GM19468 (cell line): ENCODE results near the gene DTNBP1.
"Not testable (repeated sequence)": the region's sequence is repeated elsewhere in the genome, so short reads cannot be mapped to it uniquely, and the experiment has no call there.

Experiments
- ATAC-seq: cut with Tn5 transposase; IDR thresholded peaks from one replicate; pipeline ENCODE4 v1.9.1; 2021; ENCODE audit warnings: mild to moderate bottlenecking, moderate library complexity, moderate number of reproducible peaks; ENCODE audit not compliant: unreplicated experiment; ENCODE audit errors: extremely low read depth

DTNBP1 gene

DNA sequence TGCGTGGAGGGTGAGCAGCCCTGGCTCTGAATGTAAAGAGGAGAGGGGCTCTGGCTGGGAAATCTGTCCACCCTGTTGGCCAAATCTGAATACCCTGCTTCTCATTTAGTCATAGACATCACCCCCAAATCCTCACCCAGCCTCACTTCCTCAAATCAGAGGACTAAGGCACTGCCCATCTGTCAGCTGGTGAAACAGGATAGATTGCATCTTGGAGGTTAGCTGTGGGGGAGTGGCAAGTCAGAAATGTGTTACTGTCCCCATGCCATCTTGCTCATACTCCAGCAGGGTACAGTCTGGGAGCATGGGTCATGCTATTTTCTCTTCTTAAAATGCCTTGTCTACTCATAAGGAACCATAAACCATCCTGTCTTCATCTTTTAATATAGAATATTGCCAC is 9.5 kb upstream of the DTNBP1 start:
- ATAC-seq = no peak

GRCh38 chr6:15668918-15669317 is 6.1 kb upstream of the DTNBP1 start:
- no peak for ATAC-seq

DNA sequence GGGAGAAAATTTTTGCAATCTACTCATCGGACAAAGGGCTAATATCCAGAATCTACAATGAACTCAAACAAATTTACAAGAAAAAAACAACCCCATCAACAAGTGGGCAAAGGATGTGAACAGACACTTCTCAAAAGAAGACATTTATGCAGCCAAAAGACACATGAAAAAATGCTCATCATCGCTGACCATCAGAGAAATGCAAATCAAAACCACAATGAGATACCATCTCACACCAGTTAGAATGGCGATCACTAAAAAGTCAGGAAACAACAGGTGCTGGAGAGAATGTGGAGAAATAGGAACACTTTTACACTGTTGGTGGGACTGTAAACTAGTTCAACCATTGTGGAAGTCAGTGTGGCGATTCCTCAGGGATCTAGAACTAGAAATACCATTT is 4.1 kb upstream of the DTNBP1 start:
- ATAC-seq = not testable (repeated sequence)

- no peak for ATAC-seq
Measured at GRCh38 chr6:15665237-15665636, 2.4 kb upstream of the DTNBP1 start.

DNA sequence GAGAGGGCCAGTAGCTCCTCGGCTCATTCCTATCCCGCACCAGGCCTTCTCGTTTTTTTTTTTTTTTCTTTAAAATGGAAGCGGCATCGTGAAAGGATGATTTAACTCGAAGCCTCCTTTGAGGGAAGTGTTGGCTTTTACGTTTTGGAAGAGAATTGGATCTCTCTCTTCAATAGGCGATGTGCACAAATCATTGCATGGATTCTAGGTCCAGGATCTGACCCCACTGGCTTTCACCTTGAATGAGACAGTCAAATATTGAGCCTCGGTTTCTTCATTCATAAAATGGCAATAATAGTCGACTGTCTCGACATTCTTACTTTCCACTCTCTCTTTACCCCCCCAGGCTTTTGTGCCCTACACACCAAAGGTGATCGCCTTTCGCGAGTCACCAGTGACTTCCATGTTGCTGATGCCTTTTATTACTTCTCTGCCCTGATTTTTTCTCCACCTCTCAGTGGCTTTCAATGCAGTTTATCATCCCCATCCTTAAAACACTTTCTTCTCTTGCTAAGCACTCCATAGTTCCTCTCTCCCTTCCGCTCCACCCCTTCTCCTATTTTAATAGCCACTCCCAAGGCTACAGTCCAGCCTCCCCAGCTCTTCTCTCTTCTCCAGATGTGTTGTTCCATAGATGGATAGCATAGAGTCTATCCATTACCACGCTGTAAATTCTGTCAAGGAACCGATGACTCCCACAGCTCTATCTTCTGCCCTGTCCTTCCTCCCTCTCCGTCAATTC is 473 bp upstream of the DTNBP1 start:
- ATAC-seq = no peak

DNA sequence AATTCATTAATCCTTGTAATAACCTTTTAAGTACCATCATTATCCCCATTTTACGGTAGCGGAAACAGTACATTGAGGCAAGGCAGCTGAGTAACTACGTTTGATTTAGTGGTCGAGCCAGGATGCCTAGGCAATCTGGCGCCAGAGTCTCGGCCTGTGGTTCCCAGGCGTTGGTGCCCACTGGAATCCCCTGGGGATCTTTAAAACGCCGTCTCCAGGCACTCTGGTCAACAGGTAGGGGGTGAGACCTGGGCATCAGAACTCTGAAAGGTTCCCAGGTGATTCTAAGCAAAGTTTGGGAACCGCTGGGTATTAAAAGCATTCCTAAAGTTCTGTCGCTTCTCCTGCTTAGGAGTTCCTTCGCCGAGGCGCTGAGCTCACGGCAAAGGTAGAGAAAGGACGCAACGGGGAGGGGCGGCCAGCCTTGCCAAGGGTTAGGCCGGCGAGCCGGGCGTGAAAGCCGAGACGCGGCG is 939 bp downstream of the DTNBP1 start:
- ATAC-seq = no peak

DNA sequence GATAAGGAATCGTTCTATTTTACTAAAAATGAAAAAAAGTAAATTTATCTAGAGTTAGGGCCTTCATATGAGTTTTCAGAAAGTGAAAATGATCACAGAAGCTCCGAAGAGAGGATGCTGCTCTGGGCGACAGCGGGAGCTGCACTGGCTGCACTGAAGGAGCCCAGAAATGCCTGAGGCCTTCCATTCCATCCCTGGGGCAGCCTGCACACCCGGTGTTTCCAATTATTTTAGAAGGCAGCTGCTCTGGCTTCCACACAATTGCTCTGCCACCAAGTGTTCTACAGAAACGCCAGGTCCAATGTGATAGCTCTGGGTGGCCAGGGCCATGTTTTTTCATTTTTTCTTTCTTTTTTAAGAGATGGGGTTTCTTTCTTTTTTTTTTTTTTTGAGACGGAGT is 3.6 kb downstream of the DTNBP1 start:
- ATAC-seq = no peak

DNA sequence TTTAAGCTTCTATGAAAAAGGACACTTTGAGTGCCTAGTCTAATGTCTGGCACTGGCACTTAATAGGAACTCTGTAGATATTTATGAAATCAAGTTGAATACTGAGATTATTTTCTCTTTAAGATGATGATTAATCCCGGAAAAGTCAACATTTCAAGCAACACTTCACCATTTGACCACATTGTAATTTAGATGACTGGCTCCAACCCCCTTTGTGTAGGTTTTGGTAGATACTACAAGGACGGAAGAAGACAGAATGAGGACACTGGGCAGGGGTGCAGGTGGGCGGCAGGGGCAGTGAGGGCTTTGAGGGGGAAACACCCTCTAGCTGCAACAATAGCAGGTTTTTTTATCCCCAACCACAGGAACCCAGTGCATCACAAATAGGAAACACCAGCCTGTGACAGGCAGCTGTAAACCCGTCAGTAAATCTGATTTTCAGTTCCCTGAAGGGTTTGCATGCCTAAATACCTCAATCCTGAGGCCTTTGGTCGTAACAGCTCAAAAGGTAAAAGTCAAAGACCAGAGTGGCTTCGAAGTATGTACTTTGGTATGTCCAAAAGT is 4.6 kb downstream of the DTNBP1 start:
- ATAC-seq = no peak

DNA sequence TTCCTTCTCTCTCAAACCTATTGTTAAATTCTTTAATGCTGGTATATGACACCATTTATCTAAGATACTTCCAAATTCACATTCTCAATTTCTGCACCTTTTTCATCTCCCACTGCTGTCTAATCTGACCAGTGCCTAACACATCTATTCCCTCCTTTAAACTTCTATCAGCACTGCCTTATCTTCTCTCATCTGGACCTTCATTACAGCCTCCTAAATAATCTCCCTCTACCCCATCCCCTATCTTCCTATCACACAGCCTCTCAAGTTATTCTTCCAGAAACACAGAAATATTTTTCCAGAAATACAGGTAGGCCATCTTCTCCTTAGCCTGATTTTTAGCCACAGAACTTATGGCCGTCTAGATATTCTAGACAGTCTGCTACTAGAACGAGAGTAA is 5.5 kb downstream of the DTNBP1 start:
- no peak for ATAC-seq

DNA sequence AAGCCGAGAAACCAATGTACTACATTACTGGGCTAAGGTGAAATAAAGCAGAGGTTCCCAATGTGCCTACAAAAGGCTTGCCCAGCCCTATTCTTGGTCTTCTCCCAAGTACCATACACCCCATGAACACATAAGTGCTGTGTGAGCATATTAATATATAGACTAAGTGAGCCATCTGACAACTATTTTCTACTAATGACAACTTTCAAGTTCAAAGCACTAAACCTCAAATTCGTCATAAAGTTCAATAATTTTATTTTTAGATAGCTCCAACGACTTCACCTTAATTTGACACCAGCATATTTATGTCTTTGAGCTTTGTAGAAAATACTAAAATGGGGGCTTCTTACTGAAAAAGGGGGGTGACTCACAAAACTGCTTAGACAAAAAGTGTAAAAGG is 6.7 kb downstream of the DTNBP1 start:
- no peak for ATAC-seq

- ATAC-seq = no peak
Measured at GRCh38 chr6:15654250-15654649, 8.6 kb downstream of the DTNBP1 start.

- peak; percentile 40 for ATAC-seq
Measured at GRCh38 chr6:15653581-15653980, 9.2 kb downstream of the DTNBP1 start.

- ATAC-seq = not testable (repeated sequence)
Measured at GRCh38 chr6:15650004-15650559, 12.7 kb downstream of the DTNBP1 start.

GRCh38 chr6:15644904-15645303 is 17.9 kb downstream of the DTNBP1 start:
- ATAC-seq = no peak

DNA sequence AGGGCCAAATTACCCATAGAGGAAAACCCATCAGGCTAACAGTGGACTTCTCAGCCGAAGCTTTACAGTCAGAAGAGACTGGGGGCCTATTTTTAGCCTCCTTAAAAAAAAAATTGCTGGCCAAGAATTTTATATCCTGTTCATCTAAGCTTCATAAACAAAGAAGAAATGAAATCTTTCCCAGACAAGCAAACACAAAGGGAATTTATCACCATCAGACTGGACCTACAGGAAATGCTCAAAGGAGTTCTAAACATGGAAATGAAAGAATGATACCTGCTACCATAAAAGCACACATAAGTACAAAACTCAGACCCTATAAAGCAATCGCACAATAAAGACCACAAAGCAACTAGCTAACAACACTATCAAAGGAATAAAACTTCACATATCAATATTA is 19.3 kb downstream of the DTNBP1 start:
- no peak for ATAC-seq

DNA sequence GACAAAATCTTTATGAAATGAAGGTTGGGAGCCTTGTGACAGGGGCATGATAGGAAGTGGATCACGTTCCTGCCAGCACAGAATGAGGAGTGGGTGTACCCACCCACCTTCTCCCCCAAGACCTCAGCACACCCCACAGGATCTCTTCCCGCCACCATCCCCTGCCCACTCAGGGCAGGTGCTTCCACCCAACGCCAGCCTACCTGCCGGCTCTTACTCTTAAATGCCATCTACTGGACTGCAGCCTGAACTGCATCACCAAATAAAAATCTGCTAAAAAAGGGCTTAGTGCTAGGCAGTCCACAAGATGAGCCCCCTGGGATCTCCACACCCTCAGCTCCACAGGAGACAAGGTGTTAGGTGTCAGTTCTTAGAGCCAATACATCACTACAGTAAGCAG is 20.6 kb downstream of the DTNBP1 start:
- no peak for ATAC-seq

GRCh38 chr6:15638373-15638772 is 24.5 kb downstream of the DTNBP1 start:
- no peak for ATAC-seq

GRCh38 chr6:15631432-15631831 is 31.4 kb downstream of the DTNBP1 start:
- ATAC-seq = no peak

GRCh38 chr6:15630202-15630601 is 32.6 kb downstream of the DTNBP1 start:
- no peak for ATAC-seq

DNA sequence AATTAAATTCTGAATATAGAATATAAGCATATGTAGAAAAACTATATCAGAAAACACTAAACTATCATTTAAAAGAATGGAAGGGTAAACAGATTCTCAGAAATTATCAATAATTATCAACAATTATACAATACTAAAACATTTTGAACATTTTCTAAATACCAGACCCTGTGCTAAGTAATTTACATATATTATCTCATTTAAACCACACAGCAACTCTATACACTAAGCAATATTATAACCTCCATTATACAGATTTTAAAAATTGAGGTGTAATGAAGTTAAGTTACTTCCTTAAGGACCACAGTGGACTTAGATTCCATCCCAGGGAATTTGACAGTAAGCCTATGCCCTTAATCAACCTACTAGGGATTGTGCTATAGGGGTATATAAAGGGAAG is 33.3 kb downstream of the DTNBP1 start:
- ATAC-seq = no peak

DNA sequence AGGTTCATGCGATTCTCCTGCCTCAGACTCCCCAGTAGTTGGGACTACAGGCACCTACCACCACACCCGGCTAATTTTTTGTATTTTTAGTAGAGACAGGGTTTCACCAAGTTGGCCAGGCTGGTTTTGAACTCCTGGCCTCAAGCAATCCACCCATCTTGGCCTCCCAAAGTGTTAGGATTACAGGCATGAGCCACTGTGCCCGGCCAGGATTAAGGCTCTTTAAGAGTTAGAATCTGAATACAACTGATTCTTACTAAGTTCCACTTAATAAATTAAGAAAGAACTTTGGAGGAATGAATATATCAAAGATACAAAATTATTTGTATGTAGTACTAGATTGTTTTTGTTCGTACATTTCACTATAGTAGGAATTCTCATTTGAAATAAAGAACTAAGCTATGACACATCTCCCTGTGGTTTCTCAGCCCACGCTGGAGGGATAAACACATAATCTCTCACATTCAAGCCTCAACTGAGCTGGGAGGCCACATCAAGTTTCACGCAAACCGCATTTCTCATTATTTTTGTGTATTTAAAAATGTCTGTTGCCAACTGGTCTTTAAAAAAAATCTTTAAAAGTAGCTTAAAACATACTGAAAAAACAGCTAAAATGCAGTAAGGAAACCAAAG is 34.2 kb downstream of the DTNBP1 start:
- ATAC-seq = no peak
